NCI-H526 treated with DMSO at 0.1 percent for 48 hours (cell line): ENCODE data around the gene SCARF1.

Experiments used
- DNase-seq: peaks from one replicate; lab custom pipeline; 2025; lab: John Stamatoyannopoulos, UW

The SCARF1 gene

GRCh38 chr17:1627982-1628855, 17.3 kb downstream of the SCARF1 start, which contains the start of gene SLC43A2:
Gene SLC43A2, minus strand, starts transcription at chr17:1628834. Its CDS starts 960 bp downstream, at chr17:1627874.
- peak; percentile 72 for DNase-seq

GRCh38 chr17:1627182-1627981, 18.1 kb downstream of the SCARF1 start:
- DNase-seq: no peak

- no peak for DNase-seq
Measured at GRCh38 chr17:1626333-1626732, 19.2 kb downstream of the SCARF1 start.

- no peak for DNase-seq
Measured at GRCh38 chr17:1625581-1625980, 20.0 kb downstream of the SCARF1 start.

GRCh38 chr17:1625053-1625452, 20.5 kb downstream of the SCARF1 start:
- DNase-seq: no peak

GRCh38 chr17:1624650-1625049, 20.9 kb downstream of the SCARF1 start:
- no peak for DNase-seq

- no peak for DNase-seq
Measured at GRCh38 chr17:1623057-1623630, 22.4 kb downstream of the SCARF1 start.

GRCh38 chr17:1621273-1621954, 24.1 kb downstream of the SCARF1 start:
- no peak for DNase-seq

GRCh38 chr17:1620486-1620885, 25.0 kb downstream of the SCARF1 start:
- DNase-seq: no peak

- no peak for DNase-seq
Measured at GRCh38 chr17:1617620-1618174, 27.8 kb downstream of the SCARF1 start.

- no peak for DNase-seq
Measured at GRCh38 chr17:1616101-1616500, 29.4 kb downstream of the SCARF1 start.

- DNase-seq: no peak
Measured at GRCh38 chr17:1612400-1612799, 33.1 kb downstream of the SCARF1 start.

- DNase-seq: no peak
Measured at GRCh38 chr17:1611715-1612114, 33.8 kb downstream of the SCARF1 start.

- DNase-seq: no peak
Measured at GRCh38 chr17:1608676-1609075, 36.9 kb downstream of the SCARF1 start.

GRCh38 chr17:1607971-1608320, 37.6 kb downstream of the SCARF1 start:
- no peak for DNase-seq

- no peak for DNase-seq
Measured at GRCh38 chr17:1606352-1606985, 39.1 kb downstream of the SCARF1 start.

- DNase-seq: no peak
Measured at GRCh38 chr17:1605681-1606351, 39.7 kb downstream of the SCARF1 start.

- DNase-seq: no peak
Measured at GRCh38 chr17:1604831-1605528, 40.6 kb downstream of the SCARF1 start.

- no peak for DNase-seq
Measured at GRCh38 chr17:1601571-1601970, 44.0 kb downstream of the SCARF1 start.
